Measurements from ENCODE around the gene AQP2. TPM values are rescaled to one million over a fixed set of nuclear protein-coding genes. Genes with fewer than 3 reads are reported as not detected.

Gene AQP2
- total RNA-seq, 1 experiment from 2014 or later, result not detected

DNA sequence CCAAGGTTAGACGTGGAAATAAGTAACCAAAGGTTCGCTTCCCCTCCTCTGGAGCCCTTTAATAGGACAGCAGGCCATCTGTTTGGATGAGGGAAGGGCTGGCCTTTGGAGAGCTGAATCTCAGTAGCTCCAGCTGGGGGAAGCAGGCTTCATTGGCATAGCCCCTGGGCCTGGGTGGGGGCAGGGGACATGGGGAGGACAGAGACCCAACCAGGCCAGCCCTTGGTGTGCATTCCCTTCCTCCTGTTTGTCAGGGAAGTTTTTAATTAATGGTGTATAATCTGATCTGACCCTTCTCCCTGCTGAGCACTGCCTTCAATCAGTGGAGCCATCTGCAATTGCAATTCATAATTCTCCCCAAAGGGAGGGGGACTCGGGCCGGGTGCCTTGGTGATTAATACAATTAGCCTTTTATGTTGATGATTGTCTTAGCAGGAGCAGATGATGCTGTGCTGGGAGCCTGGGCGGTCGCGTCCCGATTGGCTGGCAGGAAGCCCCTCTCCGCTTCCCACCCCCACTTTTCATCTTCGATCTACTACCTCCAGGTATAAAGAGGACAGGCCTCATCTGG lies 28.6 kb downstream of the AQP2 start:
- H3K9me3 ChIP-seq (ENCODE audit: control insufficient read depth in 1 of 2, insufficient read depth in 1 of 2, low read depth in 1 of 2, low read length in 2 of 2), result no peaks in the 10 kb centered on the region
- no peak overlapping the region for H3K4me2 ChIP-seq (ENCODE audit: low read length)
- no peak overlapping the region for H3K9ac ChIP-seq (ENCODE audit: low read length)
- H3K4me1 ChIP-seq (ENCODE audit: control insufficient read depth in 1 of 2, insufficient read depth in 2 of 2, low read length in 2 of 2), result no peaks in the 10 kb centered on the region
- ChIA-PET POLR2A (interaction anchor here (1.1 kb wide), 1 partner anchor 46 kb away, joined by 3 read pairs; the partner anchor contains the start of gene RACGAP1), RAD21 (ENCODE audit: low non-redundant PET in 1 of 2, low total read pairs in 2 of 2, uncharacterized antibody in 2 of 2, unreplicated experiment in 2 of 2) (no interaction called here), CTCF (interaction anchor here (1.4 to 4.0 kb wide), 2 partner anchors 12 kb away, joined by 5 to 25 read pairs; no protein-coding TSS in a partner anchor)
- ATAC-seq (no peak), DNase-seq (ENCODE audit: low read depth, low spot score) (no peak)
- H3K27me3 ChIP-seq (ENCODE audit: insufficient read depth, low read length), result no peaks in the 10 kb centered on the region
- H4K20me1 ChIP-seq (ENCODE audit: insufficient read depth), result no peaks in the 10 kb centered on the region
- H3K9me2 ChIP-seq (ENCODE audit: insufficient read depth), result no peaks in the 10 kb centered on the region
- H3K27ac ChIP-seq (ENCODE audit: low read depth, low read length), result no peak overlapping the region
- peaks cover 0 to 3% of the 10 kb centered on the region in 2 experiments; a peak in 1 of 4 replicates for H3K36me3 ChIP-seq (ENCODE audit: control insufficient read depth in 1 of 2, insufficient read depth in 2 of 2, low read length in 2 of 2)
- no peaks in the 10 kb centered on the region for H3K79me2 ChIP-seq (ENCODE audit: insufficient read depth, low read length)
- TF ChIP-seq ZNF274 (IDR thresholded peaks at IDR 0.05; ENCODE audit: low read depth, low read length), result no peak
- TF ChIP-seq ZFX (IDR thresholded peaks at IDR 0.05), result no peak
- no peak for TF ChIP-seq CEBPB (IDR thresholded peaks at IDR 0.05; ENCODE audit: low read depth)
- no peak for TF ChIP-seq POLR2AphosphoS5 (IDR thresholded peaks at IDR 0.05; ENCODE audit: low read depth, low read length)
- TF ChIP-seq EZH2 (IDR thresholded peaks at IDR 0.05), result no peak
- no peak for TF ChIP-seq POLR2A (IDR thresholded peaks at IDR 0.05; ENCODE audit: borderline replicate concordance, extremely low read depth, insufficient read depth, insufficient read length)
- no peak for TF ChIP-seq REST (IDR thresholded peaks at IDR 0.05; ENCODE audit: low read depth)
- TF ChIP-seq SP1 (IDR thresholded peaks at IDR 0.05; ENCODE audit: low read depth), result no peak
- no peak overlapping the region for H2AFZ ChIP-seq (ENCODE audit: low read depth, low read length, poor library complexity, severe bottlenecking)
- no TSS peak for BruUV-seq (replicated peaks)
- H3K4me3 ChIP-seq (replicated peaks in 1 of 2; ENCODE audit: low read depth in 1 of 2, low read length in 2 of 2), result no peak overlapping the region
- intact Hi-C loops (cut with micrococcal nuclease), result no loop called here

Data from HCT116 (cell line).